Measurements from ENCODE around the gene ST6GALNAC2. TPM values are rescaled to one million over a fixed set of nuclear protein-coding genes. Genes with fewer than 3 reads are reported as not detected.
A peak's percentile ranks its signal among the peaks of the same experiment; 100 is the strongest.

The ST6GALNAC2 gene
- total and polyA plus RNA-seq, 2 donors from 2014 or later, result 6.5 to 28.6 TPM

GRCh38 chr17:76541739-76542454 is 43.8 kb downstream of the ST6GALNAC2 start:
- TF ChIP-seq, protein P1, sequence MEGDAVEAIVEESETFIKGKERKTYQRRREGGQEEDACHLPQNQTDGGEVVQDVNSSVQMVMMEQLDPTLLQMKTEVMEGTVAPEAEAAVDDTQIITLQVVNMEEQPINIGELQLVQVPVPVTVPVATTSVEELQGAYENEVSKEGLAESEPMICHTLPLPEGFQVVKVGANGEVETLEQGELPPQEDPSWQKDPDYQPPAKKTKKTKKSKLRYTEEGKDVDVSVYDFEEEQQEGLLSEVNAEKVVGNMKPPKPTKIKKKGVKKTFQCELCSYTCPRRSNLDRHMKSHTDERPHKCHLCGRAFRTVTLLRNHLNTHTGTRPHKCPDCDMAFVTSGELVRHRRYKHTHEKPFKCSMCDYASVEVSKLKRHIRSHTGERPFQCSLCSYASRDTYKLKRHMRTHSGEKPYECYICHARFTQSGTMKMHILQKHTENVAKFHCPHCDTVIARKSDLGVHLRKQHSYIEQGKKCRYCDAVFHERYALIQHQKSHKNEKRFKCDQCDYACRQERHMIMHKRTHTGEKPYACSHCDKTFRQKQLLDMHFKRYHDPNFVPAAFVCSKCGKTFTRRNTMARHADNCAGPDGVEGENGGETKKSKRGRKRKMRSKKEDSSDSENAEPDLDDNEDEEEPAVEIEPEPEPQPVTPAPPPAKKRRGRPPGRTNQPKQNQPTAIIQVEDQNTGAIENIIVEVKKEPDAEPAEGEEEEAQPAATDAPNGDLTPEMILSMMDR (IDR thresholded peaks at IDR 0.05; ENCODE audit: borderline replicate concordance, extremely low read depth, insufficient read depth), result no peak
- no peak overlapping the region for H3K9ac ChIP-seq (ENCODE audit: low read length in 3 of 3)
- no peaks in the 10 kb centered on the region for H3K27me3 ChIP-seq (ENCODE audit: control insufficient read depth, insufficient read depth, low read length)
- H3K36me3 ChIP-seq (ENCODE audit: control insufficient read depth in 2 of 3, insufficient read depth in 3 of 3, low read length in 3 of 3), result no peaks in the 10 kb centered on the region
- DNase-seq (peak in 2 of 5 donors; percentile 31 to 42), FAIRE-seq (no peak)
- H3K9me3 ChIP-seq (ENCODE audit: control insufficient read depth in 2 of 3, insufficient read depth in 1 of 3, low read length in 3 of 3), result no peaks in the 10 kb centered on the region
- no peak overlapping the region for H3K4me3 ChIP-seq (ENCODE audit: low read length in 3 of 3)
- intact Hi-C loops (cut with DNase I), result no loop called here
- H3K27ac ChIP-seq (ENCODE audit: low read depth in 2 of 2, low read length in 2 of 2), result no peak overlapping the region
- H3K4me1 ChIP-seq (ENCODE audit: control insufficient read depth in 2 of 3, insufficient read depth in 2 of 3, low read depth in 1 of 3, low read length in 3 of 3), result peaks cover 0 to 33% (median 15%) of the 10 kb centered on the region in 3 donors

DNA sequence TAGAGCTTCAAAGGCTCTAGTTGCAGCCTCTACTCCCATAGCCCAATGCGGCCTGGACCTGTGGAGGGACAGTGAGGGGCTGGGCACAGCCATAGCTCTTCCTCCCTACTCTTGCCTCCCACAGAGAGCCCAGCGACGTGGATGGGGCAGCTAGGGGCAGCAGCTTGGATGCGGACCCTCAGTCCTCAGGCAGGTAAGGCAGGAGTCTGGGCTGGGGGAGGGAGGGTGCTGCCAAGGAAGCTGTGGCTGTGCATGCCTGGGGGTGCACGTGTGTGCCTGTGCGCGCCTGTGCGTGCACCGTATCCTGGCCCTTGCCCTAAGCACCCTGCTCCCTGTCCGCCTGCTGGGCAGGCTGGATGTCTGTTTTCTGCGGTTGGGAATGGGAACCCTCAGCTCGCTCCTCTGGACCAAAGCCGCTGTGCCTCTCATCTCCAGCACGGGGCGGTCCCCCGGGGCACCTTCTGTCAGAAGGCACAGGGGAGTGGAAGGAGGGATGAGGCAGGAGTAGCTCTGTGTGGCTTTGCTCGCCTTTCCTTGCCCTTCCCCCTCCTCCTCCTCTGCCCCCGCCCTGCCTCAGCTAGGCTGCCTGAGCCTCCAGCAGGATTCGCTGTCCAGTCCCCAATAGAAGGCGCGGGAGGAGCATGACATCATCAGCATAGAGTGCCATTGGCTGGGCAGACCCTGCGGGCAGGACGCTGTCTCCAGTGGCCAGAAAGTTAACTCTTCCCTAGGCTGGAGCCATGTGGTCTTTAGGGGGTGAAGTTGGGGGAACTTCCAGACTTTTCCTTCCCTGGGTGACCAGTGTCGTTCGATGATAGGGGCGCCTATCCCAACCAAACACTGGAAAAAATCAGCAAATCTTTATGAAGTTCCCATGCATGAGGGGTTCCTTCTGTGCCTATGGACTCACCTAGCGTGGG is 45.0 kb downstream of the ST6GALNAC2 start:
- H3K4me3 ChIP-seq (ENCODE audit: low read length in 3 of 3), result peak overlapping the region; percentile 40 to 61 (median 56)
- H3K27me3 ChIP-seq (ENCODE audit: control insufficient read depth, insufficient read depth, low read length), result no peaks in the 10 kb centered on the region
- DNase-seq (peak; percentile 97 to 99 (median 98)), FAIRE-seq (peak; percentile 88)
- TF ChIP-seq, protein P1 (IDR thresholded peaks at IDR 0.05; ENCODE audit: borderline replicate concordance, extremely low read depth, insufficient read depth), result peak; percentile 14
- intact Hi-C loops (cut with DNase I), result no loop called here
- peak overlapping the region; percentile 16 to 46 (median 46) for H3K9ac ChIP-seq (ENCODE audit: low read length in 3 of 3)
- H3K9me3 ChIP-seq (ENCODE audit: control insufficient read depth in 2 of 3, insufficient read depth in 1 of 3, low read length in 3 of 3), result no peaks in the 10 kb centered on the region
- H3K4me1 ChIP-seq (ENCODE audit: control insufficient read depth in 2 of 3, insufficient read depth in 2 of 3, low read depth in 1 of 3, low read length in 3 of 3), result peaks cover 0 to 21% (median 7%) of the 10 kb centered on the region in 3 donors
- H3K36me3 ChIP-seq (ENCODE audit: control insufficient read depth in 2 of 3, insufficient read depth in 3 of 3, low read length in 3 of 3), result no peaks in the 10 kb centered on the region
- no peak overlapping the region for H3K27ac ChIP-seq (ENCODE audit: low read depth in 2 of 2, low read length in 2 of 2)

DNA sequence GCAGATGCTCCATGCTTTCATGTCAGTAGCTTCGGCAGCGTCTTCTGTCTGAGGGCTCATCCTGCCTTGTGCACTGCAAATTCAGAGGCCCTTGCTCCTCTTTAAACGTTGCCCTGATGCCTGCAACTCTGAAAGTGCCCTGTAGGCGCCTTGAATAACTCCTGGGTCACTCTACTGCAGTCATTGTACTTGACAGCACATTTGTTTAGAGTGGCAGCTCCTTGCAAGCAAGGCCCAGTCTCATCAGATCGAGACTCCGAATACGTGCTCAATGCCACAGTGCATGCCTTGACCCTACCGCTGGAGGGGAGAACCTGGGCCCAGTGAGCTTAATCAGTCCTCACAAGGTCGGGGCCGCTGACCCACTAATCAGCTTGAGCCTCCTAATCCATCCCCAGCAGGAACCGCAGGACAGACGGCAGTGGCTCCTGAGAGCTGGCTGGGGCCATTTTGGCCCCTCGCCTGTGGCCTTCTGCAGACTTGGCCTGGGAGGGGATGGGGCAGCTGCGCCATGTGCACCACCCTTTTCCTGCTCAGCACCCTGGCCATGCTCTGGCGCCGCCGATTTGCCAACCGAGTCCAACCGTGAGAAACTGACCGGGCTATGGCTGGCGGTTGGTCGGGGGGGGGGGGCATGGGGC is 45.9 kb downstream of the ST6GALNAC2 start, which contains the start of gene PRCD:
PRCD (plus strand) TSS at position 414 of the 641 bp plus-strand sequence; CDS start at position 512, 98 bp downstream.
- H3K27ac ChIP-seq (ENCODE audit: low read depth in 2 of 2, low read length in 2 of 2), result no peak within 1 kb of the TSS
- FAIRE-seq (no peak), DNase-seq (peak in 2 of 5 donors; percentile 59 to 65)
- TF ChIP-seq, protein P1 (IDR thresholded peaks at IDR 0.05; ENCODE audit: borderline replicate concordance, extremely low read depth, insufficient read depth), result no peak
- peak within 1 kb of the TSS; percentile 16 to 46 (median 31) for H3K9ac ChIP-seq (ENCODE audit: low read length in 3 of 3)
- peak within 1 kb of the TSS; percentile 40 to 61 (median 56) for H3K4me3 ChIP-seq (ENCODE audit: low read length in 3 of 3)
- no peaks in the 10 kb centered on the region for H3K9me3 ChIP-seq (ENCODE audit: control insufficient read depth in 2 of 3, insufficient read depth in 1 of 3, low read length in 3 of 3)
- H3K4me1 ChIP-seq (ENCODE audit: control insufficient read depth in 2 of 3, insufficient read depth in 2 of 3, low read depth in 1 of 3, low read length in 3 of 3), result peaks cover 0 to 21% (median 7%) of the 10 kb centered on the region in 3 donors
- no peaks in the 10 kb centered on the region for H3K27me3 ChIP-seq (ENCODE audit: control insufficient read depth, insufficient read depth, low read length)
- H3K36me3 ChIP-seq (ENCODE audit: control insufficient read depth in 2 of 3, insufficient read depth in 3 of 3, low read length in 3 of 3), result no peaks in the 10 kb centered on the region
- intact Hi-C loops (cut with DNase I), result no loop called here

Data from kidney (tissue), 14 donors.